Activated CD4-positive, CD25-positive, alpha-beta regulatory T cell (primary cell): ENCODE measurements around the gene CR1.
A peak's percentile ranks its signal among the peaks of the same experiment; 100 is the strongest.
"Not testable (repeated sequence)": the region's sequence is repeated elsewhere in the genome, so short reads cannot be mapped to it uniquely, and the experiment has no call there.

Experiments
- DNase-seq, 4 experiments: peaks; one replicate each; lab custom pipeline; 2025; lab: John Stamatoyannopoulos, UW

The CR1 gene

GRCh38 chr1:207495801-207496792, at the start of gene CR1:
TSS of gene CR1 (plus strand) at chr1:207496157. CDS start at chr1:207496268, 111 bp downstream.
- no peak for DNase-seq

GRCh38 chr1:207453710-207454045, 42.3 kb upstream of the CR1 start:
- no peak for DNase-seq

DNA sequence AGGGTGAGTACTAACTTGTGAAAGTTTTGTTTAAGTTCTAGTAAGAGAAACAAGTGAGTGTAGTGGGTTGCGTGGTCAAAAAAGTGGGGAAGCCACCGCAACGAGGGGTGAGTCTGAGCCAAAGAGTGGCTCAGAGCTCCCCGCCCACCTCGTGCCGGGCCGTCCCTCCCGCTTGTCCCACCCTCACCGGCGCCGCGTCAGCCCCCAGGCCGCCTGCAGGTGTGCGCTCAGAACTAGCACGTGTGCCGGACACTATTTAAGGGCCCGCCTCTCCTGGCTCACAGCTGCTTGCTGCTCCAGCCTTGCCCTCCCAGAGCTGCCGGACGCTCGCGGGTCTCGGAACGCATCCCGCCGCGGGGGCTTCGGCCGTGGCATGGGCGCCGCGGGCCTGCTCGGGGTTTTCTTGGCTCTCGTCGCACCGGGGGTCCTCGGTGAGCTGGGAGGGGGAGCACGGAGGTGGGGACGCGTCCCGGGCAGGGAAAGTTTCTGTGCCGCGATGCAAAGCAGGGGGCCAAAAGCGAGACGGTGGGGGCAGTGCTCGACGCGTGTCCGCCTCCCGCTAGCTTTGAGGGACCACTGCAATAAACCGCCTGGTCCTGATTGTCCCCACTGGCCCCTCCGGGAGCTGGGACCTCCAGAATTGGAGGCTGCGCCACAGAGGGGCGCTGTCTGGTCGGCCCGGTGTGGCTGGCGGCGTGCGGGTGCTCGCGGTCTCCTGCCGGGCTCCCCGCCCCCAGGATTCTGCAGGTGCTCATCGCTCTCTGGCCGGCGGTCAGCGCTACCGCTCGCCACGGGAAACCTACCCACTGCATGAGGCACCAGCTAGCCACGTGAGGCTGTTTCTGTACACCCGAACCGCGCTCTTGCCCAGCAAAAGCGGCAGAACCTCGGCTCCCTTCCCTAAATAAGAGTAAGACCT, 41.7 kb upstream of the CR1 start, which contains the start of gene CR2:
TSS of gene CR2 (plus strand) at position 283 of the 919 bp plus-strand sequence. CDS start at position 374, 91 bp downstream.
- DNase-seq = peak in 3 of 4 experiments; percentile 4 to 10 (median 6)

- DNase-seq = no peak
Observed at GRCh38 chr1:207455183-207455754, 40.7 kb upstream of the CR1 start.

GRCh38 chr1:207458414-207458813, 37.5 kb upstream of the CR1 start:
- no peak for DNase-seq

DNA sequence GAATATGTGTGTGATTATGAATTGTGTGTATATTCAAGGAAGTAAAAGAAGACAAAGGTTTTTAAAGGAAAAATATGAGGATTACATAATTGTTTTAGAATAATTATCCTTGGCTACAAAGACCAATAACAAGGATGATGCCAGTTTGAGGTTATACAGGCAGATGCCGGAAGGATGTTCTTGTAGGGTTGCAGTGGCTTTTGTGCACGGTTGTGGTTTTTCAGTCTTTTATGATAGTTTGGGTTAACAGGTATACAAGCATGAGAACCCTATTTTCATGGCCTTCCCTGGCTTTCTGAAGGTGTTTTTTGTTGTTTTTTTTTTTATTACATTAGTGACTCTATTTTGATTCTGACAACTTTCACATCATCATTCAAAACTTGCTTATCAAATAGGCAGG, 36.9 kb upstream of the CR1 start:
- no peak for DNase-seq

DNA sequence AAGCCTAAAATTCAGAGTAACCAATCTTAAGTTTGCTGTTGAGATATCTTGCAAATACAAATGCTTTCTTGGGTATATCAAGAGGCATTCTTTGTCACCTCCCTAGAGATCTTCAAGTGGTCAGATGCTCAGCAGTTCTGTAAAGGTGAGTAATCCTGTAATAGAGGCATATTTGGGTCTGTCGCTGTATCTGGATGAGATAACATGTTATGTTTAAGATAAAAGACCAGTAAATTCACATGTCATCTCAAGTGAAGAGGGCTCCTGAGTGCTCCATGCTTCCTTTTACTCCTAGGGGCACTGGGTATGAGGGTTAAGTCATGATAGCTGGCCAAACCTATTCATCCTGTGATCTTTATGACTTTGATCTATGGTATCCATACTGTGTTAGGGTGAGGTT, 34.3 kb upstream of the CR1 start:
- DNase-seq = no peak

- DNase-seq = no peak
Observed at GRCh38 chr1:207462535-207462934, 33.4 kb upstream of the CR1 start.

GRCh38 chr1:207463021-207463420, 32.9 kb upstream of the CR1 start:
- DNase-seq = no peak

- DNase-seq = no peak
Observed at GRCh38 chr1:207463571-207463970, 32.4 kb upstream of the CR1 start.

- DNase-seq = no peak
Observed at GRCh38 chr1:207470927-207471326, 25.0 kb upstream of the CR1 start.

DNA sequence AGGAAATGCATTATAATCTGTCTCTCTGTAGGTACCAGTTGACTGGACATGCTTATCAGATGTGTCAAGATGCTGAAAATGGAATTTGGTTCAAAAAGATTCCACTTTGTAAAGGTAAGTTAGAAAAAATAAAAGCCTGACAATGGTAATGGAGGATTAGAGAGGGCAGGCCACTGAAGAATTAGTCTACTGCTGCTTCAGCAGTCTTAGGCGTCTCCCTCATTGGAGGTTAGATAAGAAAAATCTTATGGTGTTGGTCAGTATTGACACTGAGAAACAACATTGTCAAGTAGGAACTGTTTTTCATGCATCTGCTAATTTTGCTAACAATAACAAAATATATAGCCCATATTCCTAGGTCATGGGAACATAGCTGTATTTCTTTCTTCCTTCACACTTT, 21.7 kb upstream of the CR1 start:
- DNase-seq = no peak

DNA sequence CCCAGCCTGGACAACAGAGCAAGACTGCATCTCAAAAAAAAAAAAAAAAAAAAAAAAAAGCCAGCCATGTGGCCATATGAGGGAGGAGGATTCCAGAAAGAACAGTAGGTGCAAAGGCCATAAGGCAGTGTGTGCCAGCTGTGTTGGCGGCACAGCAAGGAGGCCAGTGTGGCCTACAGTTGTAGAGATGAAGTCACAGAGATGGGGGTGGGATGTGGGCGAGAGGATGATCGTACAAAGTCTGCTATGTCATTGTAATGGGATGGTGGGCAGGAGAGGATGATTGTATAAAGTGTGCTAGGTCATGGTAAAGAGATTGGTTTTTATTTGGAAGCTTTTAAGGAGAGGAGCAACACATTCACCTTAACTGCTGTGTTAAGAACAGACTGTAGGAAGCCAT, 9.8 kb upstream of the CR1 start:
- no peak for DNase-seq

- no peak for DNase-seq
Observed at GRCh38 chr1:207487636-207488035, 8.3 kb upstream of the CR1 start.

- no peak for DNase-seq
Observed at GRCh38 chr1:207493212-207493611, 2.7 kb upstream of the CR1 start.

GRCh38 chr1:207494171-207494570, 1.8 kb upstream of the CR1 start:
- DNase-seq = no peak

DNA sequence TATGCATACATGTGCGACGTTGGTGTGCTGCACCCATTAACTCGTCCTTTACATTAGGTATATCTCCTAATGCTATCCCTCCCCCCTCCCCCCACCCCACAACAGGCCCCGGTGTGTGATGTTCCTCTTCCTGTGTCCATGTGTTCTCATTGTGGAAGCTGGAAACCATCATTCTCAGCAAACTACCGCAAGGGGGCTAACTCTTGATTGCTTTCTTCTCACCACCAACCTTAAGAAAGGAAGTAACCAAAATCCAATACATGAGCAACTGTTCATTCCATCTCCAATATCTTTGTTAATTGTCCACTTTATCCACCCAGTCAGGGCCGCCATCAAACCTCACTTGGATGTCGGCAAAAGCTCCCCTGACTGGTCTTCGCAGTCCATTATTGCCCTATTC, 676 bp upstream of the CR1 start:
- not testable (repeated sequence) for DNase-seq

- DNase-seq = no peak
Observed at GRCh38 chr1:207497941-207498340, 2.0 kb downstream of the CR1 start.

DNA sequence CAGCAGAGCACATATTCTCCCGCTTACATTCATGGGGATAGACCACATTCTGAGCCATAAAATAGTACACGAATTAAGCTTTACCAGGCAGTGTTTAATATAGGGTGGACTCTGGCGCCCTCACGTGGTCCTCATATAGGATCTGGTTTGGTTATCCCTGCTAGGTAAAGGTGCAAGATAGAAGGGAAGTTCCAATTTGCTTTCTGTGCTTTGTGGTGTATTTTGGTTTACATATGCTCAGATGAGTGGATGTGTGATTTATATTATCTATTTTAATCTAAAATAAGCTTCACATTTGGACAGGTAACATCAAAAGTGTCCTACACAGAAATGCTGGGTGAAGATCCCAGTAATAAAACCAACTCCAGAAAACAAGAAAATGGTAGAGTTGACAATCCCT, 3.6 kb downstream of the CR1 start:
- DNase-seq = peak in 3 of 4 experiments; percentile 10 to 19 (median 10)

GRCh38 chr1:207500306-207500705, 4.3 kb downstream of the CR1 start:
- no peak for DNase-seq

DNA sequence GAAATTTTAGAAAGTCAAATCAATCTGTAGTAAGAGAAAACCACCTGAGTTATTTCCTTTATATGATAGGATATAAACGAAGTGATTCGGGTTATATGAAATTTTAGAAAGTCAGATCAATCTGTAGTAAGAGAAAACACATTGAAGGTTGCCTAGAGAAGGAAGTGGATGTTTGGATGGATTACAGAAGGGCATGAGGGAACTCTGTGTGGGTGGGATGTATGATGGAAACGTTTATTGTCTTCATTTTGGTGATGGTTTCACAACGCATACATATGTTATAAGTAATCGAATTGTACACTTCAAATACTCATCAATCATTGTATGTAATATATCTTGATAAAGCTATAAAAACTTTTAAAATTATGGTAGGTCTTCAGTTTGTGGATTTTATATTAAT, 5.1 kb downstream of the CR1 start:
- no peak for DNase-seq

DNA sequence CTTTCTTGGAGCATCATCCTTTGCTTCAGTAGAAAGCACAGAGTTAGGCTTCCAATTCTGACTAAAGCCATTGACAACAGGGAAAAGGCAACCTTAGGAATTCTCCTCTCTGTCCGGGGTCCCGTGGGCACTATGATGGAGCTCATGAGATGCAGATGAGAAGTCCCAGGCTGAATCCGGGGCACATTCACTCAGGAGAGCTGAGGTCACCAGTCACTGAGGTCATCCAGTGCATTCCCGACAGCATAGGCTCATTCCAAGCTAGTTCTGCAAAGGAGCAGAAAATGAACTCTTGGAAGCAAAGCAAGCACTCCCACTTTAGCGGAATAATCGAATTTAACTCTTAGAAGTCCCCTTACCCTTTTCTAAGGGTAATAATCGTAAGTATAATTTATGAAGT, 6.8 kb downstream of the CR1 start:
- DNase-seq = no peak
